Stomach (tissue), 9 donors: Measurements from ENCODE around the gene ZNF593OS. TPM values are rescaled to one million over a fixed set of nuclear protein-coding genes. Genes with fewer than 3 reads are reported as not detected.

ENCODE experiments used
- DNase-seq, 2 donors: peaks; one replicate each; pipeline versions ENCODE4 v3.0.0 to v3.0.0-alpha.2; 2013 to 2019
- H3K27ac ChIP-seq, 5 donors: fragments of 200-600 bp in 4 of 5; sonication (generic) in 4 of 5; one replicate each; pipeline ENCODE4 v1.5.1; 2013 to 2019; ENCODE audit warnings: mild to moderate bottlenecking in 1 of 5, moderate library complexity in 1 of 5
- H3K27me3 ChIP-seq, 3 donors: fragments of 200-600 bp; sonication (generic); one replicate each; pipeline ENCODE4 v1.5.1; 2017 to 2019; ENCODE audit warnings: mixed run types in 1 of 3
- H3K36me3 ChIP-seq, 4 donors: fragments of 200-600 bp; sonication (generic); 1 replicate in 3 of 4; 2 replicates in 1 of 4; pipeline ENCODE4 v1.5.1; 2016 to 2019
- H3K4me1 ChIP-seq, 4 donors: fragments of 200-600 bp; sonication (generic); one replicate each; pipeline ENCODE4 v1.5.1; 2016 to 2019
- H3K4me3 ChIP-seq, 4 donors: fragments of 200-600 bp; sonication (generic) in 3 of 4; one replicate each; pipeline ENCODE4 v1.5.1; 2016 to 2019; ENCODE audit warnings: mild to moderate bottlenecking in 1 of 4
- H3K9me3 ChIP-seq, 4 donors: fragments of 200-600 bp; sonication (generic); one replicate each; pipeline ENCODE4 v1.5.1; 2016 to 2019
- CTCF ChIP-seq, 7 experiments: fragments of 450-650 bp in 4 of 7; fragments of 200-600 bp in 3 of 7; sonication (generic) in 3 of 7; IDR thresholded peaks; one replicate each; pipeline ENCODE4 v1.5.1; 2016 to 2019; ENCODE audit warnings: antibody characterized with exemption in 7 of 7, control low read depth in 2 of 7, mild to moderate bottlenecking in 1 of 7
- EP300 ChIP-seq: sonication (generic); formaldehyde crosslinking; IDR thresholded peaks from one replicate; pipeline ENCODE4 v1.6.1; 2017; ENCODE audit warnings: antibody characterized with exemption
- POLR2A ChIP-seq, 4 donors: fragments of 450-650 bp; IDR thresholded peaks; one replicate each; pipeline ENCODE4 v1.6.1; 2016; ENCODE audit warnings: antibody characterized with exemption in 4 of 4, control low read depth in 2 of 4, mild to moderate bottlenecking in 1 of 4, moderate library complexity in 1 of 4
- POLR2AphosphoS5 ChIP-seq, 3 donors: sonication (generic); formaldehyde crosslinking; IDR thresholded peaks; one replicate each; pipeline ENCODE4 v1.6.1; 2016; ENCODE audit warnings: antibody characterized with exemption in 3 of 3
- WGBS, 5 donors: extraction: QIAGEN DNeasy Blood & Tissue Kit in 3 of 5; methylation state at CpG; one replicate each; pipeline versions ENCODE4 v1.1.5 to v1.1.7; 2013 to 2018; 5-methylcytosine and 5-hydroxymethylcytosine counted together
- intact Hi-C: fragments of 100-400 bp; cut with DNase I; formaldehyde crosslinking; loops from one replicate; pipeline ENCODE4 v1.15.1; 2023; ENCODE audit warnings: low total_unique reads
- polyA plus RNA-seq, 3 donors: library from polyadenylated mRNA; stranded (reverse); fragments of 200-250 nt; gene quantifications; one replicate each; pipeline ENCODE4 v1.2.3, GENCODE V29; 2013
- total RNA-seq, 5 donors: library from RNA; depleted of rRNA; stranded (reverse); fragments of >200 nt; gene quantifications; one replicate each; pipeline versions ENCODE4 v1.1.0 to v1.2.3, GENCODE V29; 2014 to 2016
- donor health status: healthy with polysubstance abuse.
- donor health status: Bipolar disorder and iron deficiency.
- donor health status: healthy.

The ZNF593OS gene
- total and polyA plus RNA-seq, 8 donors: 0.30 to 0.76 TPM; not detected in 6

- Histone ChIP-seq H3K4me1 (peaks cover 12 to 32% (median 31%) of the 10 kb centered on the region in 4 donors), H3K9me3 (no peaks in the 10 kb centered on the region), H3K27ac (peak within 1 kb of the TSS; percentile 75 to 91 (median 85)), H3K36me3 (peaks cover 0 to 10% (median 5%) of the 10 kb centered on the region in 4 donors), H3K4me3 (peak within 1 kb of the TSS; percentile 75 to 93 (median 84)), H3K27me3 (no peaks in the 10 kb centered on the region)
- peak; percentile 94 to 98 for DNase-seq
- peak; percentile 52 to 91 (median 81) for TF ChIP-seq POLR2AphosphoS5 (IDR thresholded peaks at IDR 0.05)
- peak in 1 of 4 donors; percentile 21 for TF ChIP-seq POLR2A (IDR thresholded peaks at IDR 0.05)
- no peak for TF ChIP-seq EP300
- TF ChIP-seq CTCF (IDR thresholded peaks at IDR 0.05): peak in 5 of 7 experiments; percentile 81 to 90 (median 86)
- intact Hi-C loops: no loop called here
- WGBS, 5 donors: 1% methylated on average over 21 to 76 of the region's 76 CpGs
Observed at GRCh38 chr1:26169669-26170471, 1.8 kb downstream of the ZNF593OS start, which contains the start of gene ZNF593. ZNF593 (plus strand) TSS chr1:26169908; CDS start chr1:26169984, 76 bp downstream.

- peaks cover 12 to 39% (median 37%) of the 10 kb centered on the region in 4 donors for H3K4me1 ChIP-seq
- intact Hi-C loops: no loop called here
Observed at GRCh38 chr1:26169198-26169554, 2.5 kb downstream of the ZNF593OS start.

GRCh38 chr1:26168410-26169197 lies 3.0 kb downstream of the ZNF593OS start, which contains the start of gene C1orf232:
C1orf232 (minus strand) TSS chr1:26168963; CDS start chr1:26168499, 464 bp downstream.
- H3K27ac ChIP-seq: peak within 1 kb of the TSS; percentile 75 to 91 (median 85)
- H3K4me1 ChIP-seq: peaks cover 17 to 44% (median 42%) of the 10 kb centered on the region in 4 donors
- no peaks in the 10 kb centered on the region for H3K9me3 ChIP-seq
- H3K4me3 ChIP-seq: peak within 1 kb of the TSS; percentile 75 to 93 (median 84)
- H3K36me3 ChIP-seq: peaks cover 0 to 10% (median 5%) of the 10 kb centered on the region in 4 donors
- intact Hi-C loops: no loop called here
- DNase-seq: no peak
- no peaks in the 10 kb centered on the region for H3K27me3 ChIP-seq
- no peak for TF ChIP-seq EP300
- TF ChIP-seq POLR2A (IDR thresholded peaks at IDR 0.05): no peak
- TF ChIP-seq CTCF (IDR thresholded peaks at IDR 0.05): no peak
- no peak for TF ChIP-seq POLR2AphosphoS5 (IDR thresholded peaks at IDR 0.05)
- 56 to 67% (median 66%) methylated on average over 5 of the region's 5 CpGs for WGBS, 5 donors

More at GRCh38 chr1:26169198-26169554, 2.5 kb downstream of the ZNF593OS start:
- H3K4me3 ChIP-seq: peak overlapping the region; percentile 75 to 93 (median 84)
- H3K36me3 ChIP-seq: peaks cover 0 to 10% (median 5%) of the 10 kb centered on the region in 4 donors
- H3K27ac ChIP-seq: peak overlapping the region in 4 of 5 donors; percentile 85 to 91 (median 86)
- TF ChIP-seq POLR2A (IDR thresholded peaks at IDR 0.05) (no peak), CTCF (IDR thresholded peaks at IDR 0.05) (no peak), EP300 (no peak), POLR2AphosphoS5 (IDR thresholded peaks at IDR 0.05) (no peak)
- WGBS, 5 donors: 53 to 73% (median 57%) methylated on average over 4 of the region's 4 CpGs
- DNase-seq: no peak
- H3K27me3 ChIP-seq: no peaks in the 10 kb centered on the region
- H3K9me3 ChIP-seq: no peaks in the 10 kb centered on the region

GRCh38 chr1:26166719-26167281 lies 4.8 kb downstream of the ZNF593OS start:
- DNase-seq: no peak
- Histone ChIP-seq H3K36me3 (peaks cover 0 to 9% (median 4%) of the 10 kb centered on the region in 4 donors), H3K4me1 (peaks cover 21 to 54% (median 50%) of the 10 kb centered on the region in 4 donors), H3K27me3 (peaks cover 0 to 13% (median 3%) of the 10 kb centered on the region in 3 donors), H3K9me3 (no peaks in the 10 kb centered on the region), H3K4me3 (no peak overlapping the region), H3K27ac (no peak overlapping the region)
- intact Hi-C loops: no loop called here
- TF ChIP-seq CTCF (IDR thresholded peaks at IDR 0.05) (no peak), POLR2AphosphoS5 (IDR thresholded peaks at IDR 0.05) (no peak), POLR2A (IDR thresholded peaks at IDR 0.05) (no peak), EP300 (no peak)
- WGBS, 5 donors: 77 to 85% (median 80%) methylated on average over 4 of the region's 4 CpGs
